HEK293 (cell line): ENCODE results near the gene SAXO2.
"Not testable (repeated sequence)": the region's sequence is repeated elsewhere in the genome, so short reads cannot be mapped to it uniquely, and the experiment has no call there.

Experiments used
- ZBTB17 ChIP-seq: fragments of 450-650 bp; formaldehyde crosslinking; IDR thresholded peaks from 2 replicates; pipeline ENCODE4 v1.5.1; 2016; ENCODE audit warnings: missing biosample characterization, missing genetic modification characterization
- ZNF121 ChIP-seq: fragments of 450-650 bp; formaldehyde crosslinking; IDR thresholded peaks from 2 replicates; pipeline ENCODE4 v1.5.1; 2016; ENCODE audit warnings: missing biosample characterization, missing genetic modification characterization
- ZNF174 ChIP-seq: fragments of 450-650 bp; formaldehyde crosslinking; IDR thresholded peaks from 2 replicates; pipeline ENCODE4 v1.5.0; 2017; ENCODE audit warnings: missing biosample characterization, mild to moderate bottlenecking, missing genetic modification characterization
- ZNF202 ChIP-seq: fragments of 450-650 bp; formaldehyde crosslinking; IDR thresholded peaks from 2 replicates; pipeline ENCODE4 v1.5.1; 2016; ENCODE audit warnings: missing biosample characterization, missing genetic modification characterization, borderline replicate concordance
- ZNF571 ChIP-seq: fragments of 450-650 bp; formaldehyde crosslinking; IDR thresholded peaks from 2 replicates; pipeline ENCODE4 v1.5.0; 2017; ENCODE audit warnings: missing biosample characterization, missing genetic modification characterization
- TF ChIP-seq, protein P1 (sequence below): fragments of 450-650 bp; formaldehyde crosslinking; IDR thresholded peaks from 2 replicates; pipeline ENCODE4 v1.5.1; 2016; ENCODE audit warnings: missing biosample characterization, missing genetic modification characterization
- TF ChIP-seq, protein P2 (sequence below): fragments of 450-650 bp; formaldehyde crosslinking; IDR thresholded peaks from 2 replicates; pipeline ENCODE4 v1.5.1; 2016; ENCODE audit warnings: missing biosample characterization, missing genetic modification characterization
- TF ChIP-seq, protein P3 (sequence below): fragments of 450-650 bp; formaldehyde crosslinking; IDR thresholded peaks from 2 replicates; pipeline ENCODE4 v1.5.1; 2016; ENCODE audit warnings: missing biosample characterization, missing genetic modification characterization, low read depth

DNA sequence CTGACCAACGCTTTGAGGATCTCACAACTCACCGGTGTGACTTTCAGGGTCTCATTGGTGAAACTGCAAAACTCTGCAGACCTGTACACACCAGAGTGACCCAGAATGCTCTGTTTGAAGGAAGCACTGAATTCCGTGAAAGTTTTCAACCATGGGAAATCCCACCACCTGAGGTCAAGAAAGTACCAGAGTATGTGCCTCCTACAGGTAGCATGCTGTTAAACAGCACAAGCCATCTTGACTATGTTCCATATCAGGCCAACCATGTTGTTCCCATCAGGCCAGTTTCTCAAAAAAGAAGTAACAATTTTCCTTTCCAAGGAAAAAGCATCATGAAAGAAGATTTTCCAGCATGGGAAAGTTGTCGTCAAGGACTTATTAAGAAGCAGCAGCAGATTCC is 19.8 kb downstream of the SAXO2 start:
- TF ChIP-seq ZNF174; ZNF121 (tag by site-specific recombination); ZBTB17 (tag by site-specific recombination); ZNF202; ZNF571 (tag by site-specific recombination): not testable (repeated sequence)
- TF ChIP-seq, protein P1, sequence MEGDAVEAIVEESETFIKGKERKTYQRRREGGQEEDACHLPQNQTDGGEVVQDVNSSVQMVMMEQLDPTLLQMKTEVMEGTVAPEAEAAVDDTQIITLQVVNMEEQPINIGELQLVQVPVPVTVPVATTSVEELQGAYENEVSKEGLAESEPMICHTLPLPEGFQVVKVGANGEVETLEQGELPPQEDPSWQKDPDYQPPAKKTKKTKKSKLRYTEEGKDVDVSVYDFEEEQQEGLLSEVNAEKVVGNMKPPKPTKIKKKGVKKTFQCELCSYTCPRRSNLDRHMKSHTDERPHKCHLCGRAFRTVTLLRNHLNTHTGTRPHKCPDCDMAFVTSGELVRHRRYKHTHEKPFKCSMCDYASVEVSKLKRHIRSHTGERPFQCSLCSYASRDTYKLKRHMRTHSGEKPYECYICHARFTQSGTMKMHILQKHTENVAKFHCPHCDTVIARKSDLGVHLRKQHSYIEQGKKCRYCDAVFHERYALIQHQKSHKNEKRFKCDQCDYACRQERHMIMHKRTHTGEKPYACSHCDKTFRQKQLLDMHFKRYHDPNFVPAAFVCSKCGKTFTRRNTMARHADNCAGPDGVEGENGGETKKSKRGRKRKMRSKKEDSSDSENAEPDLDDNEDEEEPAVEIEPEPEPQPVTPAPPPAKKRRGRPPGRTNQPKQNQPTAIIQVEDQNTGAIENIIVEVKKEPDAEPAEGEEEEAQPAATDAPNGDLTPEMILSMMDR (tag by site-specific recombination), result not testable (repeated sequence)
- TF ChIP-seq, protein P2, sequence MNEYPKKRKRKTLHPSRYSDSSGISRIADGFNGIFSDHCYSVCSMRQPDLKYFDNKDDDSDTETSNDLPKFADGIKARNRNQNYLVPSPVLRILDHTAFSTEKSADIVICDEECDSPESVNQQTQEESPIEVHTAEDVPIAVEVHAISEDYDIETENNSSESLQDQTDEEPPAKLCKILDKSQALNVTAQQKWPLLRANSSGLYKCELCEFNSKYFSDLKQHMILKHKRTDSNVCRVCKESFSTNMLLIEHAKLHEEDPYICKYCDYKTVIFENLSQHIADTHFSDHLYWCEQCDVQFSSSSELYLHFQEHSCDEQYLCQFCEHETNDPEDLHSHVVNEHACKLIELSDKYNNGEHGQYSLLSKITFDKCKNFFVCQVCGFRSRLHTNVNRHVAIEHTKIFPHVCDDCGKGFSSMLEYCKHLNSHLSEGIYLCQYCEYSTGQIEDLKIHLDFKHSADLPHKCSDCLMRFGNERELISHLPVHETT, result not testable (repeated sequence)
- TF ChIP-seq, protein P3, sequence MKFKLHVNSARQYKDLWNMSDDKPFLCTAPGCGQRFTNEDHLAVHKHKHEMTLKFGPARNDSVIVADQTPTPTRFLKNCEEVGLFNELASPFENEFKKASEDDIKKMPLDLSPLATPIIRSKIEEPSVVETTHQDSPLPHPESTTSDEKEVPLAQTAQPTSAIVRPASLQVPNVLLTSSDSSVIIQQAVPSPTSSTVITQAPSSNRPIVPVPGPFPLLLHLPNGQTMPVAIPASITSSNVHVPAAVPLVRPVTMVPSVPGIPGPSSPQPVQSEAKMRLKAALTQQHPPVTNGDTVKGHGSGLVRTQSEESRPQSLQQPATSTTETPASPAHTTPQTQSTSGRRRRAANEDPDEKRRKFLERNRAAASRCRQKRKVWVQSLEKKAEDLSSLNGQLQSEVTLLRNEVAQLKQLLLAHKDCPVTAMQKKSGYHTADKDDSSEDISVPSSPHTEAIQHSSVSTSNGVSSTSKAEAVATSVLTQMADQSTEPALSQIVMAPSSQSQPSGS (tag by site-specific recombination), result not testable (repeated sequence)
